Measurements from ENCODE around the gene RDH13.

Gene RDH13

GRCh38 chr19:55088021-55088451, 25.1 kb upstream of the RDH13 start:
- TF ChIP-seq TSHZ2 (CRISPR knock-in tag; IDR thresholded peaks at IDR 0.05) (no peak), PPARA (CRISPR knock-in tag; IDR thresholded peaks at IDR 0.05; ENCODE audit: borderline replicate concordance) (no peak), ZFP3 (CRISPR knock-in tag; IDR thresholded peaks at IDR 0.05) (peak; percentile 77)
- ATAC-seq: no peak

GRCh38 chr19:55087542-55087901, 24.6 kb upstream of the RDH13 start:
- ATAC-seq: no peak
- TF ChIP-seq ZC3H10 (CRISPR knock-in tag; IDR thresholded peaks at IDR 0.05) (no peak), ZNF565 (CRISPR knock-in tag; conservative IDR thresholded peaks at IDR 0.05; ENCODE audit: low read depth) (no peak), CSRNP3 (CRISPR knock-in tag; IDR thresholded peaks at IDR 0.05) (no peak), ARNTL (CRISPR knock-in tag; IDR thresholded peaks at IDR 0.05; ENCODE audit: borderline replicate concordance, low read depth) (no peak), PPARA (CRISPR knock-in tag; IDR thresholded peaks at IDR 0.05; ENCODE audit: borderline replicate concordance) (no peak), TOX (CRISPR knock-in tag; IDR thresholded peaks at IDR 0.05; ENCODE audit: borderline replicate concordance) (no peak)

GRCh38 chr19:55086730-55087541, 24.0 kb upstream of the RDH13 start:
- ATAC-seq: peak; percentile 89
- TF ChIP-seq ZFP30 (CRISPR knock-in tag; IDR thresholded peaks at IDR 0.05) (no peak), BACH2 (CRISPR knock-in tag; IDR thresholded peaks at IDR 0.05; ENCODE audit: borderline replicate concordance) (no peak), CSDC2 (CRISPR knock-in tag; IDR thresholded peaks at IDR 0.05) (no peak), SNAI2 (CRISPR knock-in tag; IDR thresholded peaks at IDR 0.05) (no peak), ISL1 (CRISPR knock-in tag; IDR thresholded peaks at IDR 0.05) (no peak), GLIS3 (CRISPR knock-in tag; IDR thresholded peaks at IDR 0.05) (no peak; the same call in 1 of the 2 replicates), TSHZ2 (CRISPR knock-in tag; IDR thresholded peaks at IDR 0.05) (no peak), ZFP3 (CRISPR knock-in tag; IDR thresholded peaks at IDR 0.05) (no peak), CSRNP3 (CRISPR knock-in tag; IDR thresholded peaks at IDR 0.05) (no peak), CREB5 (CRISPR knock-in tag; IDR thresholded peaks at IDR 0.05; ENCODE audit: low read depth) (no peak), ZC3H10 (CRISPR knock-in tag; IDR thresholded peaks at IDR 0.05) (no peak), POU6F1 (CRISPR knock-in tag; IDR thresholded peaks at IDR 0.05; ENCODE audit: borderline replicate concordance, low read depth) (no peak), PPARA (CRISPR knock-in tag; IDR thresholded peaks at IDR 0.05; ENCODE audit: borderline replicate concordance) (no peak), PATZ1 (CRISPR knock-in tag; IDR thresholded peaks at IDR 0.05; ENCODE audit: borderline replicate concordance) (no peak), ZNF8 (CRISPR knock-in tag; IDR thresholded peaks at IDR 0.05) (no peak), TOX (CRISPR knock-in tag; IDR thresholded peaks at IDR 0.05; ENCODE audit: borderline replicate concordance) (no peak), ZNF70 (CRISPR knock-in tag; IDR thresholded peaks at IDR 0.05) (no peak), RARB (CRISPR knock-in tag; IDR thresholded peaks at IDR 0.05) (no peak)

All from SK-N-SH treated with all-trans-retinoic acid at 6 μM for 48 hours (cell line).